Breast epithelium (tissue), 3 donors: Measurements from ENCODE around the gene ELP5.

Experiments used
- CTCF ChIP-seq, 3 donors: fragments of 450-650 bp; IDR thresholded peaks; one replicate each; pipeline ENCODE4 v1.5.1; 2016 to 2017; ENCODE audit warnings: antibody characterized with exemption in 3 of 3, mild to moderate bottlenecking in 3 of 3, moderate library complexity in 3 of 3
- POLR2AphosphoS5 ChIP-seq, 3 donors: sonication (generic); formaldehyde crosslinking; IDR thresholded peaks; one replicate each; pipeline ENCODE4 v1.6.1; 2017; ENCODE audit warnings: antibody characterized with exemption in 3 of 3

GRCh38 chr17:7262935-7263800 is 11.2 kb downstream of the ELP5 start:
- no peak for TF ChIP-seq CTCF (IDR thresholded peaks at IDR 0.05)
- no peak for TF ChIP-seq POLR2AphosphoS5 (IDR thresholded peaks at IDR 0.05)
